Pancreas (tissue), 10 donors: ENCODE results near the gene CYSLTR2. TPM values are rescaled to one million over a fixed set of nuclear protein-coding genes. Genes with fewer than 3 reads are reported as not detected.

Experiments used
- ATAC-seq, 4 donors: fragments of 200-7000 bp; cut with Tn5 transposase; one replicate each; pipeline versions ENCODE4 v1.8.0 to v1.9.1; 2020; ENCODE audit warnings: mild to moderate bottlenecking in 4 of 4, moderate library complexity in 4 of 4
- DNase-seq, 6 donors: peaks; one replicate each; pipeline ENCODE4 v3.0.0-alpha.2; 2020
- FAIRE-seq: peaks from 2 replicates; lab custom pipeline; 2012; peaks lifted over from hg19 to GRCh38; lab: Jason Lieb, UNC
- H3K27ac ChIP-seq, 4 donors: fragments of 200-600 bp; sonication (generic); 1 replicate in 3 of 4; 2 replicates in 1 of 4; pipeline versions ENCODE4 v1.5.0 to v1.8.0; 2020
- H3K27me3 ChIP-seq, 4 donors: fragments of 200-600 bp; one replicate each; pipeline ENCODE4 v1.8.0; 2021
- H3K36me3 ChIP-seq, 3 donors: fragments of 200-600 bp; sonication (generic) in 1 of 3; one replicate each; pipeline versions ENCODE4 v1.5.0 to v1.8.0; 2020 to 2021
- H3K4me1 ChIP-seq, 3 donors: fragments of 200-600 bp; one replicate each; pipeline ENCODE4 v1.8.0; 2021
- H3K4me3 ChIP-seq, 4 donors: fragments of 200-600 bp; sonication (generic) in 2 of 4; one replicate each; pipeline versions ENCODE4 v1.5.0 to v1.8.0; 2020 to 2021
- H3K9me3 ChIP-seq, 4 donors: fragments of 200-600 bp; one replicate each; pipeline ENCODE4 v1.8.0; 2021
- WGBS, 2 donors: extraction: QIAGEN DNeasy Blood & Tissue Kit; methylation state at CpG; one replicate each; pipeline ENCODE4 v1.1.7; 2013; 5-methylcytosine and 5-hydroxymethylcytosine counted together
- intact Hi-C, 3 donors: fragments of 100-400 bp; cut with DNase I; formaldehyde crosslinking; loops; one replicate each; pipeline versions ENCODE4 v1.11.1 to v1.14.2; 2022
- polyA plus RNA-seq, 2 donors: library from polyadenylated mRNA; stranded (reverse); fragments of 200-250 nt; gene quantifications; one replicate each; pipeline ENCODE4 v1.2.3, GENCODE V29; 2013
- total RNA-seq, 6 donors: library from RNA; stranded (reverse); fragmentation: NEBNext Ultra II Directional in 4 of 6; extraction: Animal tissue kit (Norgen Biotek cat#: 25700) in 4 of 6; gene quantifications; one replicate each; pipeline versions ENCODE4 v1.2.1 to v1.2.4, GENCODE V29; 2021 to 2023
- TF ChIP-seq, protein P1 (sequence below), 4 donors: fragments of 200-600 bp; sonication (generic) in 3 of 4; IDR thresholded peaks; one replicate each; pipeline versions ENCODE4 v1.5.0 to v1.8.0; 2021; ENCODE audit warnings: antibody characterized with exemption in 4 of 4
- donor health status: healthy with polysubstance abuse.
- donor health status: DM: no; HTN: no; CAD: no; lungs with moderate emphysema.
- donor health status: DM: no; HTN: no; CAD: no.
- donor health status: control.
- donor health status: control.
- donor health status: Bipolar disorder and iron deficiency.
- donor health status: DM: yes; HTN: yes; CAD: no.
- donor health status: DM: no; HTN: no; CAD: no.
- donor health status: DM: no; HTN: no; CAD: no.
- donor health status: DM: yes; HTN: yes; CAD: no.

The CYSLTR2 gene
- total and polyA plus RNA-seq, 8 donors: 0.06 to 0.43 (median 0.17) TPM; not detected in 2

DNA sequence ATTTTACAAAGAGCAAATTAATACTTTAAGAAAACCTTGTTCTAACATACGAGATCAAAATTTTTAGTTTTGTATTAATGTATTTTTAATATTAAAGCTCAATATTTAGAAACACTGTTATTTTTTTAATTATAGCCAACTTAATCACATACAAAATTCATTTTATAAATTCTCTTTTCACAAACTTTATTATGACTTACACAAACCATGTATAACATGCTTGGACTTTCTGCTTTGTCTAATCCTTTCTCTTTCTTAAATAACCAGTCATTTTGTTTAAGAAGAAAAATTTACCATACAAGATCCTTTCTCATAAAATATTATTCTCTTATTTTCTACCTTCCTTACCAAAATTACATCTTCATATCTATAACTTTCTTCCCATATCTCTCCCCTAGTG is 62.2 kb downstream of the CYSLTR2 start:
- no peak for FAIRE-seq
- no peak overlapping the region for H3K27ac ChIP-seq

DNA sequence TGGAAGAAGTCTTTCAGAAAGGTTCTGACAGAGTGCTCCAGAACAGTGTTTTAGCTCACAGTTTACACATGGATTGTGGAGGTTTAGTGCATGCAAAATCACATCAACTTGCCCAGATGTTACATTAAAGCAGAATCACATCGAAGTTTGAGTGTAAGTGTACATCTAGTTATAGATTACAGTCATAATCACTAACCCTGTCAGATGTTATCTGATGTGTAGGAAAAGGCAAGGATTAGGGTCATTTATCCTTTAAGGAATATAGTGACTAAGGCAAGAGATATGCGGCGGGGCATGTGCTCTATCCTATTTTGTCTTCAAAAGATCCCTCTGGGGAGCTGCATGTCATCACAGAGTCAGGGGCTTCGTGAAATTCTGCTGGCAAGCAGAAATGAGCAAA is 66.9 kb downstream of the CYSLTR2 start:
- no peaks in the 10 kb centered on the region for H3K4me1 ChIP-seq
- TF ChIP-seq, protein P1, sequence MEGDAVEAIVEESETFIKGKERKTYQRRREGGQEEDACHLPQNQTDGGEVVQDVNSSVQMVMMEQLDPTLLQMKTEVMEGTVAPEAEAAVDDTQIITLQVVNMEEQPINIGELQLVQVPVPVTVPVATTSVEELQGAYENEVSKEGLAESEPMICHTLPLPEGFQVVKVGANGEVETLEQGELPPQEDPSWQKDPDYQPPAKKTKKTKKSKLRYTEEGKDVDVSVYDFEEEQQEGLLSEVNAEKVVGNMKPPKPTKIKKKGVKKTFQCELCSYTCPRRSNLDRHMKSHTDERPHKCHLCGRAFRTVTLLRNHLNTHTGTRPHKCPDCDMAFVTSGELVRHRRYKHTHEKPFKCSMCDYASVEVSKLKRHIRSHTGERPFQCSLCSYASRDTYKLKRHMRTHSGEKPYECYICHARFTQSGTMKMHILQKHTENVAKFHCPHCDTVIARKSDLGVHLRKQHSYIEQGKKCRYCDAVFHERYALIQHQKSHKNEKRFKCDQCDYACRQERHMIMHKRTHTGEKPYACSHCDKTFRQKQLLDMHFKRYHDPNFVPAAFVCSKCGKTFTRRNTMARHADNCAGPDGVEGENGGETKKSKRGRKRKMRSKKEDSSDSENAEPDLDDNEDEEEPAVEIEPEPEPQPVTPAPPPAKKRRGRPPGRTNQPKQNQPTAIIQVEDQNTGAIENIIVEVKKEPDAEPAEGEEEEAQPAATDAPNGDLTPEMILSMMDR (IDR thresholded peaks at IDR 0.05): no peak
- FAIRE-seq (no peak), ATAC-seq (no peak), DNase-seq (no peak)
- no peaks in the 10 kb centered on the region for H3K36me3 ChIP-seq
- H3K9me3 ChIP-seq: no peaks in the 10 kb centered on the region
- WGBS, 2 donors: 49 to 60% methylated on average over 4 of the region's 4 CpGs
- H3K27me3 ChIP-seq: no peaks in the 10 kb centered on the region
- H3K4me3 ChIP-seq: no peak overlapping the region
- intact Hi-C loops: no loop called here
- no peak overlapping the region for H3K27ac ChIP-seq

More for the DNA sequence above, 62.2 kb downstream of the CYSLTR2 start:
- Histone ChIP-seq H3K9me3 (no peaks in the 10 kb centered on the region), H3K4me1 (no peaks in the 10 kb centered on the region), H3K4me3 (no peak overlapping the region), H3K36me3 (no peaks in the 10 kb centered on the region), H3K27me3 (no peaks in the 10 kb centered on the region)
- no peak for DNase-seq
- 56 to 85% methylated on average over 1 of the region's 1 CpG for WGBS, 2 donors
- TF ChIP-seq, protein P1 (IDR thresholded peaks at IDR 0.05): no peak
- ATAC-seq: no peak
- intact Hi-C loops: no loop called here

- no peak overlapping the region for H3K27ac ChIP-seq
- ATAC-seq (no peak), DNase-seq (no peak), FAIRE-seq (no peak)
- 98 to 100% methylated on average over 1 of the region's 1 CpG for WGBS, 2 donors
- H3K9me3 ChIP-seq: no peaks in the 10 kb centered on the region
- no peak overlapping the region for H3K4me3 ChIP-seq
- H3K4me1 ChIP-seq: no peaks in the 10 kb centered on the region
- TF ChIP-seq, protein P1 (IDR thresholded peaks at IDR 0.05): no peak
- H3K36me3 ChIP-seq: no peaks in the 10 kb centered on the region
- intact Hi-C loops: no loop called here
- H3K27me3 ChIP-seq: no peaks in the 10 kb centered on the region
These were observed 69.4 kb downstream of the CYSLTR2 start for GRCh38 chr13:48723168-48723567.

- no peak for DNase-seq
- intact Hi-C loops: no loop called here
- Histone ChIP-seq H3K27me3 (no peaks in the 10 kb centered on the region), H3K4me1 (no peaks in the 10 kb centered on the region), H3K36me3 (no peaks in the 10 kb centered on the region), H3K27ac (no peak overlapping the region), H3K4me3 (no peak overlapping the region), H3K9me3 (no peaks in the 10 kb centered on the region)
- TF ChIP-seq, protein P1 (IDR thresholded peaks at IDR 0.05): no peak
- no peak for FAIRE-seq
- no peak for ATAC-seq
These were observed 71.5 kb downstream of the CYSLTR2 start for GRCh38 chr13:48725271-48725670.

DNA sequence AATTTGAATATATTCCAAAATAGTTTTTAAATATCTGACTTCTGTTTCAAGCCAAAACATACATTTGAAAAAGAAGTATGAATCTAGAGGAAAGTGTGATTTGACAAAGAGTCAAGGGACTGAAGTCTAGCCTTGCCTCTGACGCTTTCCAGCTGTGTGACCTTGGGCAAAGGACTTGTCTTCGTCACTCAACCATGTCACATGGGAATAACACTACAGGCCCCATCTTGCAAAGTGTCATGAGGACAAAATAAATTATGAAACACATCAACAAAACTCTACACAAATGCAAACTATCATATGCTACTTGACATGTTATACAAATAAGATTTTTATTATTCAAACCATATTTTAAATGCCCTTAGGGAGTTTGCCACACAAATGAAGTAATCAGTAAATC is 73.0 kb downstream of the CYSLTR2 start:
- DNase-seq: no peak
- TF ChIP-seq, protein P1 (IDR thresholded peaks at IDR 0.05): no peak
- WGBS, 2 donors: 33 to 36% methylated on average over 2 of the region's 2 CpGs
- no peak overlapping the region for H3K27ac ChIP-seq
- no peak overlapping the region for H3K4me3 ChIP-seq
- no peaks in the 10 kb centered on the region for H3K36me3 ChIP-seq
- FAIRE-seq: no peak
- ATAC-seq: no peak
- H3K9me3 ChIP-seq: no peaks in the 10 kb centered on the region
- H3K4me1 ChIP-seq: no peaks in the 10 kb centered on the region
- H3K27me3 ChIP-seq: no peaks in the 10 kb centered on the region
- intact Hi-C loops: no loop called here
